Measurements from ENCODE around the gene FAM98A.

DNA sequence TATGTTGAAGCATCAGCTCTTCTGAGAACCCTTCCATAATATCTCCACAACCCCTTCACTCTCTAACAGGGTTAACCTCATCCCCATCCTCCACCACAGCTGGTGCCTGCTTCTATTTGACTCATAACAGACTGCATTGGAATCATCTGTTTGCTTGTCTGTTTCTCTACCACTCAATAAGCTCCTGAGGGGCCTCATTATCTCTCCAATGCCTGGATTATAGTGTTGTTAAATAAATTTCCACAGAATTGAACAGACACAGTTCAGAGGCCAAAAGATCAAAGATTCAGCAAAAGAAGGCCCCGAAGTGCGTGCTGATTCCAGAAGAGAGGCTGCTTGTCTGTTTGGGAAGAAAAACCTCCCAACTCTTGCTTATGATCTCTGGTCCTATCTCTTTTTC lies 33.7 kb upstream of the FAM98A start:
- TF ChIP-seq, protein P1, sequence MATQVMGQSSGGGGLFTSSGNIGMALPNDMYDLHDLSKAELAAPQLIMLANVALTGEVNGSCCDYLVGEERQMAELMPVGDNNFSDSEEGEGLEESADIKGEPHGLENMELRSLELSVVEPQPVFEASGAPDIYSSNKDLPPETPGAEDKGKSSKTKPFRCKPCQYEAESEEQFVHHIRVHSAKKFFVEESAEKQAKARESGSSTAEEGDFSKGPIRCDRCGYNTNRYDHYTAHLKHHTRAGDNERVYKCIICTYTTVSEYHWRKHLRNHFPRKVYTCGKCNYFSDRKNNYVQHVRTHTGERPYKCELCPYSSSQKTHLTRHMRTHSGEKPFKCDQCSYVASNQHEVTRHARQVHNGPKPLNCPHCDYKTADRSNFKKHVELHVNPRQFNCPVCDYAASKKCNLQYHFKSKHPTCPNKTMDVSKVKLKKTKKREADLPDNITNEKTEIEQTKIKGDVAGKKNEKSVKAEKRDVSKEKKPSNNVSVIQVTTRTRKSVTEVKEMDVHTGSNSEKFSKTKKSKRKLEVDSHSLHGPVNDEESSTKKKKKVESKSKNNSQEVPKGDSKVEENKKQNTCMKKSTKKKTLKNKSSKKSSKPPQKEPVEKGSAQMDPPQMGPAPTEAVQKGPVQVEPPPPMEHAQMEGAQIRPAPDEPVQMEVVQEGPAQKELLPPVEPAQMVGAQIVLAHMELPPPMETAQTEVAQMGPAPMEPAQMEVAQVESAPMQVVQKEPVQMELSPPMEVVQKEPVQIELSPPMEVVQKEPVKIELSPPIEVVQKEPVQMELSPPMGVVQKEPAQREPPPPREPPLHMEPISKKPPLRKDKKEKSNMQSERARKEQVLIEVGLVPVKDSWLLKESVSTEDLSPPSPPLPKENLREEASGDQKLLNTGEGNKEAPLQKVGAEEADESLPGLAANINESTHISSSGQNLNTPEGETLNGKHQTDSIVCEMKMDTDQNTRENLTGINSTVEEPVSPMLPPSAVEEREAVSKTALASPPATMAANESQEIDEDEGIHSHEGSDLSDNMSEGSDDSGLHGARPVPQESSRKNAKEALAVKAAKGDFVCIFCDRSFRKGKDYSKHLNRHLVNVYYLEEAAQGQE (IDR thresholded peaks at IDR 0.05; ENCODE audit: insufficient read depth in 1 of 2, low read depth in 2 of 2, low read length in 2 of 2): no peak
- TF ChIP-seq SIN3A (IDR thresholded peaks at IDR 0.05; ENCODE audit: borderline replicate concordance, insufficient read depth, low read length) (no peak), POLR2AphosphoS5 (IDR thresholded peaks at IDR 0.05; ENCODE audit: low read depth, low read length) (no peak)
